LNCaP clone FGC (cell line): ENCODE results near the gene MKLN1.

Source experiments
- DNase-seq: peaks from one replicate; pipeline ENCODE4 v3.0.0-alpha.2; 2011; ENCODE audit warnings: low read depth
- H3K4me3 ChIP-seq: 2 replicates; pipeline ENCODE4 v1.5.1; 2011; ENCODE audit warnings: mild to moderate bottlenecking, low read depth, low read length, control low read depth
- TF ChIP-seq, protein P1 (sequence below): IDR thresholded peaks from 2 replicates; pipeline ENCODE4 v1.5.1; 2012; ENCODE audit warnings: mild to moderate bottlenecking; ENCODE audit not compliant: control insufficient read depth, insufficient read depth; ENCODE audit errors: extremely low read depth

Gene MKLN1

DNA sequence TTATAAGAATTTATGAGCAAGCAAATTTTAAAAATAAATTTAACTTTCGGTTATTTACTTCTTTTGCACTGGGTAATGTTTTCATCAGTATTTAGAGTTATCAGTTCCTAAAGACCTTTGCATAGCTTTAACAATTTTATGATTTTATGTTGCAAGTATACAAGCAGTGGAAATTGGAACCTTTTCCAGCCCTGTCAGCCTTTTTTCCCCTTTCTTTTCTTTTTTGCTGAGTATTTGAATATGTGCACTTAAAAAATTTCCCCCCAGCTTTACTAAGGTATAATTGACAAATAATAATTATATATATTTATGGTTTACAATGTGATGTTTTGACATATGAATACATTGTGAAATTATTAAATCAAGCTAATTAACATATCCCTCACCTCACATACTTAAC is 62.6 kb downstream of the MKLN1 start:
- TF ChIP-seq, protein P1, sequence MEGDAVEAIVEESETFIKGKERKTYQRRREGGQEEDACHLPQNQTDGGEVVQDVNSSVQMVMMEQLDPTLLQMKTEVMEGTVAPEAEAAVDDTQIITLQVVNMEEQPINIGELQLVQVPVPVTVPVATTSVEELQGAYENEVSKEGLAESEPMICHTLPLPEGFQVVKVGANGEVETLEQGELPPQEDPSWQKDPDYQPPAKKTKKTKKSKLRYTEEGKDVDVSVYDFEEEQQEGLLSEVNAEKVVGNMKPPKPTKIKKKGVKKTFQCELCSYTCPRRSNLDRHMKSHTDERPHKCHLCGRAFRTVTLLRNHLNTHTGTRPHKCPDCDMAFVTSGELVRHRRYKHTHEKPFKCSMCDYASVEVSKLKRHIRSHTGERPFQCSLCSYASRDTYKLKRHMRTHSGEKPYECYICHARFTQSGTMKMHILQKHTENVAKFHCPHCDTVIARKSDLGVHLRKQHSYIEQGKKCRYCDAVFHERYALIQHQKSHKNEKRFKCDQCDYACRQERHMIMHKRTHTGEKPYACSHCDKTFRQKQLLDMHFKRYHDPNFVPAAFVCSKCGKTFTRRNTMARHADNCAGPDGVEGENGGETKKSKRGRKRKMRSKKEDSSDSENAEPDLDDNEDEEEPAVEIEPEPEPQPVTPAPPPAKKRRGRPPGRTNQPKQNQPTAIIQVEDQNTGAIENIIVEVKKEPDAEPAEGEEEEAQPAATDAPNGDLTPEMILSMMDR = no peak
- no peak for DNase-seq

DNA sequence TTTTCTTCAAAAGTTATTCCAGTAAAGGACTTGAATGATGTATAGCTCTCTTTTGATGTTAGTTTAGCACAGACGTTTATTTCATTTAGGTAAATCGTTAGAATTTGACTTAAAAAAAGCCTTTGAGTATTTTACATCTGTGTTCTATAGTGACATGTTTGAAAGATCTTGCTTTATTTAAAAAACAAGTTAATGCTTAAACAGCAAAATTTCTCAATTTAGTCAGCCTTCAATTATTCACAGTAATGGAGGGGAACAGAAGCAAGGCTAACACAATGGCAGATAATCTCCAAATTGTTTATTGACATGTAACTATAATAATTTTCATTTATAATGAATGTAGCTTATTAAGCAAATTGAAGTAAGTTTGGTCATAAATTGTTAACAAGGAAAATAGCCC is 63.5 kb downstream of the MKLN1 start:
- H3K4me3 ChIP-seq = no peak overlapping the region
- no peak for DNase-seq
- TF ChIP-seq, protein P1 = no peak

More for the DNA sequence above, 62.6 kb downstream of the MKLN1 start:
- H3K4me3 ChIP-seq = no peak overlapping the region

DNA sequence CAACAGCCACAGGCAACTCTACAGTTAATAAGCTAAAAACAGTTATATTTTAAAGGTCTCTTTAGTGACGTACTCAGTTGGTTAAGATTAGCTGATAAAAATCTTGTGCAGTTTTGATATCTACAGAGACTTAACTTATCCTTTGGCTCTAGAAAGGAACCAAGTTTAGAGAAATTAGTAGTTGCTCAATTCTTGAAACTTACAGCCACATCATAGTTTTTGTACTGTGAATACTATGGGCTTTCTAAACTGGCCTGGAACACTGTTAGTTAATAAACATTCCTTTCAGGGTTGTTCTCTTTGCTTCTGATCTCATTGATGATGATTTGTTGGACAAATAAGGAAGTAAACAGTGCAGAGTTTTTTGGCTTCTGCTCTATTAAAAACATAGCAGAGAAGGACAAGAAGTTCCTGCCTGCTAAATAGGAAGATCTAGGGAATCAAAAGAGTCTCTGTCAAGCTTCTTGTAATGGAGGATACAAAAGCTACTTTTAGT is 73.1 kb downstream of the MKLN1 start:
- DNase-seq = peak; percentile 90
- H3K4me3 ChIP-seq = no peak overlapping the region
- TF ChIP-seq, protein P1 = no peak

DNA sequence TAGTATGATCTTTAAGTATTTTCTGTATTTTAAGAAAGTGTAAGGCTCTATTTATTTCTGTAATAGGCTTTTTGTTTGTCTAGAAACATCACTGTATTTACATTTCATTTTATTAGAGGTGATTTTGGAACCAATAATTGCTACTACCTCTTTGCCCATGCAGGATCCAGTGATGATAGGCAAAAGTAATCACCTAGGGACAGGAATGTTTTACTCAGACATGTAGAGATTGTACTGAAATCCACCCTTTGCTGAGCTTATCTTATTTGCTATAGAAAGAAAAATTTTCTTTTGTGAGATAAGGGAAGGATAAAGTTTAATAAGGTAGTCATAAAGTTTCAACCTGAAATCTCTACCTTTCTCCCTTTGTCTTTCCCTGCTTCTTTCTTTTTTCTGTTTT is 73.5 kb downstream of the MKLN1 start:
- H3K4me3 ChIP-seq = no peak overlapping the region
- DNase-seq = peak; percentile 75
- TF ChIP-seq, protein P1 = 0 out of 2 replicates have a peak, but pooled peaks have one; percentile 2

DNA sequence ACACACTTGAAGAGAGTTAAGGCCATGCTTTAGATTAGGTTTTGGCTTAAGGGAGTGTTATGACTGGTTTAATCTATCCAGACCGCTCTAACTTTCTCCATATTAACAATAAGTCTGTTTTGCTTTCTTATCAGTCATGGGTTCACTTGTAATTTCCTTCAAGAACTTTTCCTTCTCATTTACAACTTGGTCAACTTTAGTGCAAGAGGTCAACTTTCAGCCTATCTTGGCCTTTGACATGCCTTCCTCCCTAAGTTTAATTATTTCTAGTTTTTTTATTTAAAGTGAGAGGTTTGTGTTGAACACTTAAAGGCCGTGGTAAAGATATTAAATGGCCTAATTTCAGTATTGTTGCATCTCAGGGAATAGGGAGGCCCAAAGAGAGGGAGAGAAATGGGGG is 75.6 kb downstream of the MKLN1 start:
- no peak overlapping the region for H3K4me3 ChIP-seq
- no peak for DNase-seq
- TF ChIP-seq, protein P1 = no peak

DNA sequence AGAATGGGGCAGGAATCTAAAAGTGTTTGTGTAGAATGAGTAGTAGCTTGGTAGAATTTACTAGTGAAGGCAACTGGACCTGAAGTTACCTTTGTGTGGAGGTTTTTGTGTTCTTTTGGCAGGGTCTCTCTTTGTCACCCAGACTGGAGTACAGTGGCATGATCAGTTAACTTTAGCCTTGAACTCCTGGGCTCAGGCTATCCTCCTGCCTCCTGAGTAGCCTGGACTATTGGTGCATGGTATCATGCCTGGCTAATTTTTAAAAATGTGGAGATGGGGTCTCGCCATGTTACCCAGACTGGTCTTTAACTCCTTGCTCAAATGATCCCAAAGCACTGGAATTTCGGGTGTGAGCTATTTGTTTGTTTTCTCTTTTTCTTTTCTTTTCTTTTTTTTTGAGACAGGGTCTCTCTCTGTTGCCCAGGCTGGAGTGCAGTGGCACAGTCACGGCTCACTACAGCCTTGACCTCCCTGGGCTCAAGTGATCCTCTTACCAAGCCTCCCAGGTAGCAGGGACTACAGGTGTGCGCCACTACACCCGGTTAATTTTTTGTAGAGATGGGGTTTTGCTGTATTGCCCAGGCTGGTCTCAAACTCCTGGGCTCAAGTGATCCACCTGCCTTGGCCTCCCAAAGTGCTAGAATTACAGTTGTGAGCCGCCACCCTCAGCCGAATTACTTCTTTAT is 76.7 kb downstream of the MKLN1 start:
- no peak for DNase-seq

More for the DNA sequence above, 76.7 kb downstream of the MKLN1 start:
- H3K4me3 ChIP-seq = no peak overlapping the region
- TF ChIP-seq, protein P1 = no peak
